CD4-positive, alpha-beta T cell treated with Interleukin-15 for 1 hour (primary cell): ENCODE results near the gene MPZL3.

ENCODE experiments used
- DNase-seq: peaks from one replicate; pipeline ENCODE4 v3.0.0-alpha.2; 2020

Gene MPZL3

GRCh38 chr11:118264569-118265465 lies 12.7 kb upstream of the MPZL3 start:
- DNase-seq: no peak

GRCh38 chr11:118263695-118264568 lies 11.8 kb upstream of the MPZL3 start, which contains the start of gene MPZL2:
Gene MPZL2 (minus strand): TSS chr11:118264297. CDS start chr11:118264153, 144 bp downstream.
- no peak for DNase-seq

GRCh38 chr11:118263112-118263511 lies 10.9 kb upstream of the MPZL3 start:
- DNase-seq: no peak

GRCh38 chr11:118260353-118260752 lies 8.2 kb upstream of the MPZL3 start:
- DNase-seq: no peak

GRCh38 chr11:118259138-118259537 lies 7.0 kb upstream of the MPZL3 start:
- DNase-seq: no peak

- DNase-seq: no peak
These were observed 6.2 kb upstream of the MPZL3 start for GRCh38 chr11:118258410-118258809.

- no peak for DNase-seq
These were observed 523 bp upstream of the MPZL3 start for GRCh38 chr11:118252688-118253087.

GRCh38 chr11:118247041-118247440 lies 5.1 kb downstream of the MPZL3 start:
- no peak for DNase-seq

GRCh38 chr11:118245936-118246562 lies 6.1 kb downstream of the MPZL3 start:
- DNase-seq: no peak

GRCh38 chr11:118243993-118244762 lies 8.0 kb downstream of the MPZL3 start:
- DNase-seq: no peak

GRCh38 chr11:118243161-118243560 lies 9.0 kb downstream of the MPZL3 start:
- no peak for DNase-seq

- DNase-seq: no peak
These were observed 10.4 kb downstream of the MPZL3 start for GRCh38 chr11:118241764-118242098.

GRCh38 chr11:118240999-118241763 lies 11.0 kb downstream of the MPZL3 start:
- peak; percentile 66 for DNase-seq

- DNase-seq: no peak
These were observed 12.5 kb downstream of the MPZL3 start for GRCh38 chr11:118239509-118240205.

- no peak for DNase-seq
These were observed 13.2 kb downstream of the MPZL3 start for GRCh38 chr11:118238929-118239328.

GRCh38 chr11:118238421-118238820 lies 13.7 kb downstream of the MPZL3 start:
- DNase-seq: no peak

- DNase-seq: no peak
These were observed 16.0 kb downstream of the MPZL3 start for GRCh38 chr11:118236170-118236569.

GRCh38 chr11:118234833-118235232 lies 17.3 kb downstream of the MPZL3 start:
- DNase-seq: no peak

GRCh38 chr11:118233850-118234249 lies 18.3 kb downstream of the MPZL3 start:
- DNase-seq: no peak

- no peak for DNase-seq
These were observed 18.8 kb downstream of the MPZL3 start for GRCh38 chr11:118233377-118233776.

- DNase-seq: no peak
These were observed 19.5 kb downstream of the MPZL3 start for GRCh38 chr11:118232659-118233058.
